Spleen (tissue), 11 donors: ENCODE results near the gene TOPAZ1. TPM values are rescaled to one million over a fixed set of nuclear protein-coding genes. Genes with fewer than 3 reads are reported as not detected.

Experiments
- DNase-seq: peaks from one replicate; pipeline ENCODE4 v3.0.0-alpha.2; 2020
- H3K27ac ChIP-seq, 8 donors: fragments of 200-600 bp; sonication (generic) in 7 of 8; 1 replicate in 4 of 8; 2 replicates in 4 of 8; pipeline versions ENCODE4 v1.5.0 to v1.8.0; 2016 to 2021; ENCODE audit warnings: inconsistent platforms in 4 of 8, mild to moderate bottlenecking in 4 of 8, moderate library complexity in 1 of 8
- H3K27me3 ChIP-seq, 7 donors: fragments of 200-600 bp; sonication (generic) in 6 of 7; replicated peaks in 1 of 7; 1 replicate in 4 of 7; 2 replicates in 3 of 7; pipeline versions ENCODE4 v1.5.0 to v1.8.0; 2016 to 2021; ENCODE audit warnings: inconsistent platforms in 3 of 7, mild to moderate bottlenecking in 1 of 7
- H3K36me3 ChIP-seq, 6 donors: fragments of 200-600 bp; sonication (generic) in 5 of 6; 1 replicate in 4 of 6; 2 replicates in 2 of 6; pipeline versions ENCODE4 v1.5.0 to v1.8.0; 2016 to 2021; ENCODE audit warnings: inconsistent platforms in 2 of 6
- H3K4me1 ChIP-seq, 6 donors: fragments of 200-600 bp; sonication (generic) in 5 of 6; 1 replicate in 3 of 6; 2 replicates in 3 of 6; pipeline versions ENCODE4 v1.5.0 to v1.8.0; 2016 to 2021; ENCODE audit warnings: inconsistent platforms in 3 of 6
- H3K4me3 ChIP-seq, 8 donors: fragments of 200-600 bp; sonication (generic) in 7 of 8; 1 replicate in 4 of 8; 2 replicates in 4 of 8; pipeline versions ENCODE4 v1.5.0 to v1.8.0; 2016 to 2021; ENCODE audit warnings: inconsistent platforms in 4 of 8, mild to moderate bottlenecking in 4 of 8, moderate library complexity in 2 of 8
- H3K9me3 ChIP-seq, 8 donors: fragments of 200-600 bp; sonication (generic) in 7 of 8; 1 replicate in 4 of 8; 2 replicates in 4 of 8; pipeline versions ENCODE4 v1.5.0 to v1.8.0; 2016 to 2021; ENCODE audit warnings: inconsistent platforms in 4 of 8
- CTCF ChIP-seq, 11 experiments: fragments of 200-600 bp in 7 of 11; fragments of 450-650 bp in 4 of 11; sonication (generic) in 4 of 11; IDR thresholded peaks in 8 of 11; conservative IDR thresholded peaks in 3 of 11; 1 replicate in 7 of 11; 2 replicates in 4 of 11; pipeline versions ENCODE4 v1.4.0 to v1.8.0; 2016 to 2021; ENCODE audit warnings: antibody characterized with exemption in 11 of 11, inconsistent platforms in 4 of 11, mild to moderate bottlenecking in 1 of 11
- POLR2A ChIP-seq, 3 donors: fragments of 450-650 bp; IDR thresholded peaks; one replicate each; pipeline ENCODE4 v1.5.1; 2017; ENCODE audit warnings: antibody characterized with exemption in 3 of 3, mild to moderate bottlenecking in 1 of 3
- POLR2AphosphoS5 ChIP-seq, 3 donors: sonication (generic); formaldehyde crosslinking; IDR thresholded peaks; one replicate each; pipeline ENCODE4 v1.5.1; 2017; ENCODE audit warnings: antibody characterized with exemption in 3 of 3
- WGBS, 5 donors: extraction: QIAGEN DNeasy Blood & Tissue Kit in 3 of 5; methylation state at CpG; one replicate each; pipeline versions ENCODE4 v1.1.5 to v1.1.7; 2013 to 2018; 5-methylcytosine and 5-hydroxymethylcytosine counted together
- intact Hi-C: fragments of 100-400 bp; cut with DNase I; formaldehyde crosslinking; loops from one replicate; pipeline ENCODE4 v1.15.0; 2023; ENCODE audit warnings: low total_unique reads
- polyA plus RNA-seq, 3 donors: library from polyadenylated mRNA; stranded (reverse); fragments of 200-250 nt; gene quantifications; one replicate each; pipeline ENCODE4 v1.2.1, GENCODE V29; 2013
- total RNA-seq, 7 donors: library from RNA; depleted of rRNA in 3 of 7; stranded (reverse); fragments of >200 nt in 3 of 7; fragmentation: NEBNext Ultra II Directional in 4 of 7; extraction: Animal tissue kit (Norgen Biotek cat#: 25700) in 4 of 7; gene quantifications; one replicate each; pipeline versions ENCODE4 v1.1.0 to v1.2.1, GENCODE V29; 2016 to 2021
- donor health status: healthy with polysubstance abuse.
- donor health status: DM: no; HTN: no; CAD: no; lungs with moderate emphysema.
- donor health status: DM: no; HTN: no; CAD: no.
- donor health status: Bipolar disorder and iron deficiency.
- donor health status: healthy.
- donor health status: DM: no; HTN: no; CAD: no.
- donor health status: DM: yes; HTN: yes; CAD: no.

The TOPAZ1 gene
- total and polyA plus RNA-seq, 10 donors = not detected

- H3K27ac ChIP-seq = no peak overlapping the region
- intact Hi-C loops = no loop called here
- H3K4me3 ChIP-seq = no peak overlapping the region
- WGBS, 5 donors = 56 to 75% (median 67%) methylated on average over 1 of the region's 1 CpG
- H3K27me3 ChIP-seq = peaks cover 0 to 50% (median 0%) of the 10 kb centered on the region in 7 donors
- H3K9me3 ChIP-seq = no peaks in the 10 kb centered on the region
- DNase-seq = no peak
- no peaks in the 10 kb centered on the region for H3K4me1 ChIP-seq
- TF ChIP-seq CTCF (IDR thresholded peaks at IDR 0.05 in 8 of 11, conservative IDR thresholded peaks at IDR 0.05 in 3 of 11) = no peak
- TF ChIP-seq POLR2AphosphoS5 (IDR thresholded peaks at IDR 0.05) = no peak
- no peak for TF ChIP-seq POLR2A (IDR thresholded peaks at IDR 0.05)
- H3K36me3 ChIP-seq = no peaks in the 10 kb centered on the region
These were observed 33.6 kb upstream of the TOPAZ1 start for GRCh38 chr3:44208086-44208485.

GRCh38 chr3:44208568-44208967 lies 33.1 kb upstream of the TOPAZ1 start:
- intact Hi-C loops = no loop called here
- TF ChIP-seq POLR2A (IDR thresholded peaks at IDR 0.05) = no peak
- TF ChIP-seq CTCF (IDR thresholded peaks at IDR 0.05 in 8 of 11, conservative IDR thresholded peaks at IDR 0.05 in 3 of 11) = no peak
- no peak for TF ChIP-seq POLR2AphosphoS5 (IDR thresholded peaks at IDR 0.05)
- DNase-seq = no peak
- Histone ChIP-seq H3K27me3 (peaks cover 0 to 50% (median 0%) of the 10 kb centered on the region in 7 donors), H3K4me3 (no peak overlapping the region), H3K4me1 (no peaks in the 10 kb centered on the region), H3K36me3 (no peaks in the 10 kb centered on the region), H3K27ac (no peak overlapping the region), H3K9me3 (no peaks in the 10 kb centered on the region)

GRCh38 chr3:44210967-44211366 lies 30.7 kb upstream of the TOPAZ1 start:
- Histone ChIP-seq H3K27me3 (peaks cover 0 to 43% (median 0%) of the 10 kb centered on the region in 7 donors), H3K4me3 (no peak overlapping the region), H3K36me3 (no peaks in the 10 kb centered on the region), H3K4me1 (no peaks in the 10 kb centered on the region), H3K27ac (no peak overlapping the region), H3K9me3 (peaks cover 0 to 12% (median 7%) of the 10 kb centered on the region in 8 donors)
- intact Hi-C loops = no loop called here
- TF ChIP-seq POLR2AphosphoS5 (IDR thresholded peaks at IDR 0.05) (no peak), CTCF (IDR thresholded peaks at IDR 0.05 in 8 of 11, conservative IDR thresholded peaks at IDR 0.05 in 3 of 11) (no peak), POLR2A (IDR thresholded peaks at IDR 0.05) (no peak)
- no peak for DNase-seq

- DNase-seq = no peak
- peaks cover 0 to 67% (median 8%) of the 10 kb centered on the region in 7 donors for H3K27me3 ChIP-seq
- 61 to 92% (median 75%) methylated on average over 3 of the region's 3 CpGs for WGBS, 5 donors
- H3K36me3 ChIP-seq = no peaks in the 10 kb centered on the region
- H3K4me1 ChIP-seq = no peaks in the 10 kb centered on the region
- no peak overlapping the region for H3K27ac ChIP-seq
- intact Hi-C loops = no loop called here
- no peak overlapping the region for H3K4me3 ChIP-seq
- TF ChIP-seq POLR2AphosphoS5 (IDR thresholded peaks at IDR 0.05) (no peak), POLR2A (IDR thresholded peaks at IDR 0.05) (no peak), CTCF (IDR thresholded peaks at IDR 0.05 in 8 of 11, conservative IDR thresholded peaks at IDR 0.05 in 3 of 11) (no peak)
- peaks cover 0 to 4% (median 0%) of the 10 kb centered on the region in 8 donors for H3K9me3 ChIP-seq
These were observed 19.3 kb upstream of the TOPAZ1 start for GRCh38 chr3:44222337-44222736.
